PC-9 (cell line): ENCODE data around the gene DAB1. TPM values are rescaled to one million over a fixed set of nuclear protein-coding genes. Genes with fewer than 3 reads are reported as not detected.

Experiments
- BruUV-seq: library from RNA; stranded (reverse); fragments of 400-500 nt; replicated peaks from 2 replicates; lab custom pipeline; 2021; lab: Mats Ljungman, UMichigan
- CTCF ChIA-PET: fragments of 300-600 bp; sonication (Branson Sonifier 250); formaldehyde crosslinking; loops from one replicate; lab custom pipeline; 2022; ENCODE audit warnings: antibody characterized with exemption; lab: Charles Lee
- POLR2A ChIA-PET: fragments of 300-600 bp; sonication (Branson Sonifier 250); formaldehyde crosslinking; loops from one replicate; lab custom pipeline; 2022; ENCODE audit warnings: antibody characterized with exemption; ENCODE audit not compliant: unreplicated experiment; lab: Charles Lee
- DNase-seq, 2 experiments: peaks; one replicate each; pipeline versions ENCODE4 v3.0.0 to v3.0.0-alpha.2; 2015 to 2022; ENCODE audit warnings: mixed read lengths in 1 of 2
- H2AFZ ChIP-seq: fragments of 200-600 bp; sonication (generic); 2 replicates; pipeline ENCODE4 v1.8.1; 2017; ENCODE audit warnings: antibody characterized with exemption
- H3F3A ChIP-seq: fragments of 200-600 bp; sonication (generic); 2 replicates; pipeline ENCODE4 v1.8.1; 2017; ENCODE audit warnings: antibody characterized with exemption, mild to moderate bottlenecking, low read depth; ENCODE audit not compliant: insufficient read depth
- H3K27ac ChIP-seq: fragments of 200-600 bp; sonication (generic); 2 replicates; pipeline ENCODE4 v1.6.1; 2016; ENCODE audit warnings: mixed run types
- H3K27me3 ChIP-seq: fragments of 200-600 bp; sonication (generic); 2 replicates; pipeline ENCODE4 v1.6.1; 2016; ENCODE audit warnings: low read depth, mixed run types; ENCODE audit not compliant: insufficient read depth
- H3K36me3 ChIP-seq: fragments of 200-600 bp; sonication (generic); 2 replicates; pipeline ENCODE4 v1.6.1; 2016; ENCODE audit warnings: low read depth, mixed run types
- H3K4me1 ChIP-seq: fragments of 200-600 bp; sonication (generic); replicated peaks from 2 replicates; pipeline ENCODE4 v1.6.1; 2016; ENCODE audit warnings: mixed run types; ENCODE audit not compliant: insufficient read depth
- H3K4me2 ChIP-seq: fragments of 200-600 bp; sonication (generic); 2 replicates; pipeline ENCODE4 v1.6.1; 2017; ENCODE audit warnings: mixed run types
- H3K4me3 ChIP-seq: fragments of 200-600 bp; sonication (generic); 2 replicates; pipeline ENCODE4 v1.6.1; 2016; ENCODE audit warnings: mixed run types
- H3K79me2 ChIP-seq: fragments of 200-600 bp; sonication (generic); 2 replicates; pipeline ENCODE4 v1.6.1; 2017; ENCODE audit warnings: low read depth, mixed run types
- H3K9me2 ChIP-seq: fragments of 200-600 bp; sonication (generic); 2 replicates; pipeline ENCODE4 v1.8.1; 2017; ENCODE audit warnings: mild to moderate bottlenecking; ENCODE audit not compliant: insufficient read depth
- H3K9me3 ChIP-seq: fragments of 200-600 bp; sonication (generic); 2 replicates; pipeline ENCODE4 v1.8.1; 2016; ENCODE audit warnings: low read depth; ENCODE audit not compliant: insufficient read depth
- H4K20me1 ChIP-seq: fragments of 200-600 bp; sonication (generic); 2 replicates; pipeline ENCODE4 v1.8.1; 2017; ENCODE audit not compliant: insufficient read depth
- CTCF ChIP-seq: fragments of 200-600 bp; sonication (generic); conservative IDR thresholded peaks from 2 replicates; pipeline ENCODE4 v1.6.1; 2017; ENCODE audit warnings: mixed run types, antibody characterized with exemption, mild to moderate bottlenecking, moderate library complexity
- EZH2 ChIP-seq: fragments of 200-600 bp; sonication (generic); IDR thresholded peaks from 2 replicates; pipeline ENCODE4 v1.8.0; 2017; ENCODE audit warnings: antibody characterized with exemption, low read depth
- intact Hi-C: fragments of 100-400 bp; cut with micrococcal nuclease; formaldehyde crosslinking; loops from one replicate; pipeline ENCODE4 v1.10.0; 2022; ENCODE audit not compliant: unreplicated experiment
- total RNA-seq: library from RNA; stranded (reverse); gene quantifications from 2 replicates; pipeline ENCODE4 v1.2.3, GENCODE V29; 2021

The DAB1 gene
- total RNA-seq, 1 experiment from 2014 or later = not detected

GRCh38 chr1:57204942-57205787 is 218.7 kb downstream of the DAB1 start:
- Histone ChIP-seq H3K9me3 (no peaks in the 10 kb centered on the region), H2AFZ (no peak overlapping the region), H3K9me2 (no peaks in the 10 kb centered on the region), H3K36me3 (no peaks in the 10 kb centered on the region), H3F3A (no peaks in the 10 kb centered on the region), H3K27me3 (peaks cover 7% of the 10 kb centered on the region; the same call in 1 of the 2 replicates), H3K27ac (no peak overlapping the region), H3K4me3 (no peak overlapping the region), H3K79me2 (no peaks in the 10 kb centered on the region), H3K4me1 (no peaks in the 10 kb centered on the region), H3K4me2 (no peak overlapping the region), H4K20me1 (no peaks in the 10 kb centered on the region)
- TF ChIP-seq CTCF (no peak), EZH2 (no peak)
- no peak for DNase-seq
- ChIA-PET POLR2A (no interaction called here), CTCF (no interaction called here)
- BruUV-seq = no TSS peak
- intact Hi-C loops = no loop called here

GRCh38 chr1:57204091-57204490 is 219.8 kb downstream of the DAB1 start:
- no TSS peak for BruUV-seq
- DNase-seq = no peak
- no peak overlapping the region for H3K4me3 ChIP-seq
- TF ChIP-seq CTCF (no peak), EZH2 (no peak)
- H4K20me1 ChIP-seq = no peaks in the 10 kb centered on the region
- H3K4me2 ChIP-seq = no peak overlapping the region
- H3K36me3 ChIP-seq = no peaks in the 10 kb centered on the region
- no peaks in the 10 kb centered on the region for H3K4me1 ChIP-seq
- H3K9me2 ChIP-seq = no peaks in the 10 kb centered on the region
- no peaks in the 10 kb centered on the region for H3K9me3 ChIP-seq
- no peak overlapping the region for H2AFZ ChIP-seq
- H3K27me3 ChIP-seq = peaks cover 7% of the 10 kb centered on the region; the same call in 1 of the 2 replicates
- intact Hi-C loops = no loop called here
- H3K27ac ChIP-seq = no peak overlapping the region
- CTCF ChIA-PET = no interaction called here
- POLR2A ChIA-PET = no interaction called here
- H3F3A ChIP-seq = no peaks in the 10 kb centered on the region
- H3K79me2 ChIP-seq = no peaks in the 10 kb centered on the region

- intact Hi-C loops = no loop called here
- Histone ChIP-seq H3K4me1 (no peaks in the 10 kb centered on the region), H3K79me2 (no peaks in the 10 kb centered on the region), H3K9me3 (no peaks in the 10 kb centered on the region), H3K27me3 (peaks cover 7% of the 10 kb centered on the region; the same call in 1 of the 2 replicates), H3K9me2 (no peaks in the 10 kb centered on the region), H3K27ac (no peak overlapping the region), H2AFZ (no peak overlapping the region), H3K4me2 (no peak overlapping the region), H3K4me3 (no peak overlapping the region), H3K36me3 (no peaks in the 10 kb centered on the region), H3F3A (no peaks in the 10 kb centered on the region), H4K20me1 (no peaks in the 10 kb centered on the region)
- ChIA-PET POLR2A (no interaction called here), CTCF (no interaction called here)
- BruUV-seq = no TSS peak
- no peak for TF ChIP-seq CTCF
- no peak for TF ChIP-seq EZH2
- no peak for DNase-seq
Observed at GRCh38 chr1:57202241-57202640, 221.6 kb downstream of the DAB1 start.
